GM19395 (cell line): ENCODE measurements around the gene PRDM4.
"Not testable (repeated sequence)": the region's sequence is repeated elsewhere in the genome, so short reads cannot be mapped to it uniquely, and the experiment has no call there.

Experiments
- ATAC-seq: cut with Tn5 transposase; IDR thresholded peaks from one replicate; pipeline ENCODE4 v1.9.1; 2021; ENCODE audit warnings: mild to moderate bottlenecking, moderate library complexity; ENCODE audit not compliant: unreplicated experiment

Gene PRDM4

DNA sequence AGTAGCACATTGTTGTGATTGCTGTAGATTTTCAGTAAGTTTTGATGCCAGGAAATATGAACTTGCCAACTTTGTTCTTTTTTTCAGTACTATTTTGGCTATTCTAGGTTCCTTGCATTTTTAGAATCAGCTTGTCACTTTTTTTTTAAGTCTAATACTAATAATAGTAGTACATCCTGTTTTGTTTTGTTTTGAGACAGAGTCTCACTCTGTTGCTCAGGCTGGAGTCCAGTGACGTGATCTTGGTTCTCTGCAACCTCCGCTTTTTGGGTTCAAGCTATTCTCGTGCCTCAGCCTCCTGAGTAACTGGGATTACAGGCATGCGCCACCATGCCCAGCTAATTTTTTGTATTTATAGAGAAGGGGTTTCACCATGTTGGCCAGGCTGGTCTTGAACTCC lies 58.8 kb downstream of the PRDM4 start:
- no peak for ATAC-seq

DNA sequence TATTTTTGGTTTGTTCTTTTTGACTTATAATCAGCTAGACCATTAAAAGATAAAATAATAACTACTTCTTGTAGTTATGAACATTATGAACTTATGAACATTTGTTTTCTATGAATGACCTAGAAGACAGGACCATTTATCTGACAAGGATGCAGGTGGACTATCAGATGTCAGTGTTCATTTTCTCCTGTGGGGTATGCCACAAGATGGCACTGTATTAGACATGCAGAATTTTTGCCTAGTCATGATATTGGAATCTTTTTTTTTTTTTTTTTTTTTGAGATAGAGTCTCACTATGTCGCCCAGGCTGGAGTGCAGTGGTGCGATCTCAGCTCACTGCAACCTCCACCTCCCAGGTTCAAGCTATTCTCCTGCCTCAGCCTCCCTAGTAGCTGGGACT lies 65.2 kb downstream of the PRDM4 start:
- not testable (repeated sequence) for ATAC-seq

DNA sequence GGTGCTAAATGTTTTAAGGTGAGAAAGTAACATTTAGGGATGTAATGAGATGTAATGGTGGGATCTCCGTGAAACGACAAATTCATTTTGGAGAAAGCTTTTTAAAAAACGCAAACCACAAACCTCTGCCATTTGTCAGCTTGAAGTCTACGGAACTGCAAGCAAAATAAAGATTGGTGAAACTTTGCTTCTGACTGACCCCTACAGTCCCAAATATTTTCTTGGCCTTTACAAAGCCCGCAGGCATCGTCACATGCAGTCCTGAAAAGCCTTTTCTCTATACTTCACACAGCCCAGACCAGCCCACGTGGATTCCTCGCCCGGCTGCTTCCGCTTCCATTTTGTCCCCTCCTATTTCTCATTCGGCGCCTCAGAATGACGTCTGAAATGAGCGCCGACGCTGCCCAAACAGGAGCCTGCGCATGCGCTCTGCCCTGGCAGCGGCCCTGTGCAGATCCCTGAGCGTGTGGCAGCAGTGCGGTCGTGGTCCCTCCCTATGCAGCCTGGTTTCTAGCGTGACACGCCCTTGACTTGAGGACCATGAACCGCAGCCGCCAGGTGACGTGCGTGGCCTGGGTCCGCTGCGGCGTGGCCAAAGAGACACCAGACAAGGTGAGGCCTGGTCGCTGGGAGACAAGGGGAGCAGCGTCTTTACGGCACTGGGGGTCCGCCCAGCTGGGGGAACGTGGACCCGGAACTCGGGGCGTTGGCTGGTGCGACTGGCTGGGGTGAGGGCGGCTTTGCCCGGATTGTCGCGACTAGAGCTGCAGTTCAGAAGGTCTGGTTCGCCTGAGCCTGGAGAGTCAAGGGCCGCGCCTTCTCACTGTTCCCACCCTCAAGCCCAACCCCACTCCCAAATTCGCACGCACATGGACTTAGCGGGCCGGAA lies 75.3 kb downstream of the PRDM4 start, which contains the start of gene PWP1:
Gene PWP1, plus strand, starts transcription at position 440 of the 889 bp plus-strand sequence. Its CDS starts 101 bp downstream, at position 541.
- ATAC-seq, result peak; percentile 86

DNA sequence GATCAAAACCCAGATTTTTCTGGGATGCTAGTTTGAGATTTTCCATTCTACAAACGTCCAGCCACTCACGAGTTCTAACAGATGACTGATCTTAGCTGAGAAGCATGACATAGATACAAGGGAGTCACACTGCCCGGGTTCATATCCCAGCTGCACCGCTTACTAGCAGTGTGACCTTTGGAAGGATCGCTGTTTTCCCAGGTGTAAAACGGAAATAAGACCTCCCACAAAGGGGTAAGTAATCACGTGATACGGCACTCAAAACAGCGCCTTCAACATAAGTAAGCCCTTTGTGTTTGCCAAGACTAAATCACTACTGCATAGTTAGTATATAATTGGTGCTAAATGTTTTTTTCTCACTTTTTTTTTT lies 76.0 kb downstream of the PRDM4 start:
- no peak for ATAC-seq

DNA sequence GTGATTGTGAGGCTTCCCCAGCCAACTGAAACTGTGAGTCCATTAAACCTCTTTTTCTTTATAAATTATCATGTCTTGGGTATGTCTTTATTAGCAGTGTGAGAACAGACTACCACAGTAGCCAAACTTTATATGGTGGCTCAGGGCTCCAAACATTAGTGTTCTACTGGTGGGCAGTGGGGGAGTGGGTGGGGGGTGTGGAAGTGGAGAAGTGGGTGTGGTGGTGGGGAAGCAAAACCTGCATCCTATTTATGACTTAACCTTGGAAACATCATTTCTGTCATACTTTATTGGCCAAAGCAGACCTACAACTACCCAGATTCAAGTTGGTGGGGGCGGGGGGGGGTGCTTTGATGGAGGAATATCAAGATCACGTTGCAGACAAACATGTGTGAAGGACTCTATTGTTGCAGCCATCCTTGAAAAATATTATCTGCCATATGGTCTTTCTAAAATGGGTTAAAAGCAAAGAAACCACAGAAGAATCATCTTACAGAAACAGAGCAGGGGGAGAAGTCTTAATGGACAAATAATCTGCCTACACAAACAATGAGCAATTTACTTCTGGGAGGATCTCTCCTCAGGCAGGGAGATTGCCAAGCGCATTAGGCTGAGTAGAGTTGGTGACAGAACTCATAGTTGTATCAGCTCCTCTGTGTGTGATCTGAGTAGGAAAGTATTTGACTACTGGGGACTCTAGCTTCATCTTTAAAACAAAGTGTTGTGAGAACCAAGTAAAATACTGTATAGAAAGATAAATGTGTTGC lies 76.7 kb downstream of the PRDM4 start:
- no peak for ATAC-seq
